Astrocyte of the spinal cord (primary cell): ENCODE results near the gene ICAM5.

Source experiments
- DNase-seq: peaks from one replicate; pipeline ENCODE4 v3.0.0; 2011; ENCODE audit warnings: low read depth, low spot score
- H3K4me3 ChIP-seq: 2 replicates; pipeline ENCODE4 v1.5.1; 2011; ENCODE audit warnings: low read depth, mild to moderate bottlenecking, low read length, moderate library complexity
- in situ Hi-C: cut with HindIII; loops from 2 replicates; pipeline ENCODE4 v1.10.0; 2017; ENCODE audit warnings: low sequenced_read_pairs
- TF ChIP-seq, protein P1 (sequence below): IDR thresholded peaks from 2 replicates; pipeline ENCODE4 v1.5.1; 2012; ENCODE audit warnings: low read depth, mild to moderate bottlenecking, low read length, inconsistent platforms

The ICAM5 gene

DNA sequence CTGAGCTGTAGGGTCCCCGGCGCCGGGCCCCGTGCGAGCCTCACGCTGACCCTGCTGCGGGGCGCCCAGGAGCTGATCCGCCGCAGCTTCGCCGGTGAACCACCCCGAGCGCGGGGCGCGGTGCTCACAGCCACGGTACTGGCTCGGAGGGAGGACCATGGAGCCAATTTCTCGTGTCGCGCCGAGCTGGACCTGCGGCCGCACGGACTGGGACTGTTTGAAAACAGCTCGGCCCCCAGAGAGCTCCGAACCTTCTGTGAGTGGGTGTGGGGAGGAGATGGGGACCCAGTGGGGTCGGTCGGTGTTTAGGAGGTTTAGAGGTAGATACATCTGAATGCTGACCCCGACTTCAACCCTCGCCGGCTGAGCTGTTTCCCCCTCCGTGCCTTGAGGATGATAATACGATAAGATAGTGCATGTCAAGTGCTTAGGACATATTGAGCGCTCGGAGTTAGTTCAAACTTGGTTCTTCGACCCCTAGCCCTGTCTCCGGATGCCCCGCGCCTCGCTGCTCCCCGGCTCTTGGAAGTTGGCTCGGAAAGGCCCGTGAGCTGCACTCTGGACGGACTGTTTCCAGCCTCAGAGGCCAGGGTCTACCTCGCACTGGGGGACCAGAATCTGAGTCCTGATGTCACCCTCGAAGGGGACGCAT, 1.9 kb downstream of the ICAM5 start:
- no peak for DNase-seq
- no peak overlapping the region for H3K4me3 ChIP-seq
- TF ChIP-seq, protein P1, sequence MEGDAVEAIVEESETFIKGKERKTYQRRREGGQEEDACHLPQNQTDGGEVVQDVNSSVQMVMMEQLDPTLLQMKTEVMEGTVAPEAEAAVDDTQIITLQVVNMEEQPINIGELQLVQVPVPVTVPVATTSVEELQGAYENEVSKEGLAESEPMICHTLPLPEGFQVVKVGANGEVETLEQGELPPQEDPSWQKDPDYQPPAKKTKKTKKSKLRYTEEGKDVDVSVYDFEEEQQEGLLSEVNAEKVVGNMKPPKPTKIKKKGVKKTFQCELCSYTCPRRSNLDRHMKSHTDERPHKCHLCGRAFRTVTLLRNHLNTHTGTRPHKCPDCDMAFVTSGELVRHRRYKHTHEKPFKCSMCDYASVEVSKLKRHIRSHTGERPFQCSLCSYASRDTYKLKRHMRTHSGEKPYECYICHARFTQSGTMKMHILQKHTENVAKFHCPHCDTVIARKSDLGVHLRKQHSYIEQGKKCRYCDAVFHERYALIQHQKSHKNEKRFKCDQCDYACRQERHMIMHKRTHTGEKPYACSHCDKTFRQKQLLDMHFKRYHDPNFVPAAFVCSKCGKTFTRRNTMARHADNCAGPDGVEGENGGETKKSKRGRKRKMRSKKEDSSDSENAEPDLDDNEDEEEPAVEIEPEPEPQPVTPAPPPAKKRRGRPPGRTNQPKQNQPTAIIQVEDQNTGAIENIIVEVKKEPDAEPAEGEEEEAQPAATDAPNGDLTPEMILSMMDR: no peak
- in situ Hi-C loops: no loop called here

DNA sequence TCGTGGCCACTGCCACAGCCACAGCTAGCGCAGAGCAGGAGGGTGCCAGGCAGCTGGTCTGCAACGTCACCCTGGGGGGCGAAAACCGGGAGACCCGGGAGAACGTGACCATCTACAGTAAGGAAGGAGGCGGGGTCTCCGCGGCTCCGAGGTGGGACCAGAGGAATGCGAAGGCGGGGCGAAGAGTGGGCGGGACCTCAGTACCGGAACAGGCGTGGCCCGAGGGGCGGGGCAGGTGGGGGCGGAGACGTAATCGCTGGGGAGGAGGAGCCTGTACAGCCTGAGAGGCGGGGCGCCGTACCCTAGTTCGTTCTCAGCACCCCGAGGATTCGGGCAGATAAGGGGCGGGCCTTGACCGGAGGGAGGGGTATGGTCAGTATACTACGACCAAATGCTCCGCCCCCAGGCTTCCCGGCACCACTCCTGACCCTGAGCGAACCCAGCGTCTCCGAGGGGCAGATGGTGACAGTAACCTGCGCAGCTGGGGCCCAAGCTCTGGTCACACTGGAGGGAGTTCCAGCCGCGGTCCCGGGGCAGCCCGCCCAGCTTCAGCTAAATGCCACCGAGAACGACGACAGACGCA, 2.5 kb downstream of the ICAM5 start:
- DNase-seq: peak; percentile 24
- TF ChIP-seq, protein P1: no peak
- no peak overlapping the region for H3K4me3 ChIP-seq
- in situ Hi-C loops: no loop called here

DNA sequence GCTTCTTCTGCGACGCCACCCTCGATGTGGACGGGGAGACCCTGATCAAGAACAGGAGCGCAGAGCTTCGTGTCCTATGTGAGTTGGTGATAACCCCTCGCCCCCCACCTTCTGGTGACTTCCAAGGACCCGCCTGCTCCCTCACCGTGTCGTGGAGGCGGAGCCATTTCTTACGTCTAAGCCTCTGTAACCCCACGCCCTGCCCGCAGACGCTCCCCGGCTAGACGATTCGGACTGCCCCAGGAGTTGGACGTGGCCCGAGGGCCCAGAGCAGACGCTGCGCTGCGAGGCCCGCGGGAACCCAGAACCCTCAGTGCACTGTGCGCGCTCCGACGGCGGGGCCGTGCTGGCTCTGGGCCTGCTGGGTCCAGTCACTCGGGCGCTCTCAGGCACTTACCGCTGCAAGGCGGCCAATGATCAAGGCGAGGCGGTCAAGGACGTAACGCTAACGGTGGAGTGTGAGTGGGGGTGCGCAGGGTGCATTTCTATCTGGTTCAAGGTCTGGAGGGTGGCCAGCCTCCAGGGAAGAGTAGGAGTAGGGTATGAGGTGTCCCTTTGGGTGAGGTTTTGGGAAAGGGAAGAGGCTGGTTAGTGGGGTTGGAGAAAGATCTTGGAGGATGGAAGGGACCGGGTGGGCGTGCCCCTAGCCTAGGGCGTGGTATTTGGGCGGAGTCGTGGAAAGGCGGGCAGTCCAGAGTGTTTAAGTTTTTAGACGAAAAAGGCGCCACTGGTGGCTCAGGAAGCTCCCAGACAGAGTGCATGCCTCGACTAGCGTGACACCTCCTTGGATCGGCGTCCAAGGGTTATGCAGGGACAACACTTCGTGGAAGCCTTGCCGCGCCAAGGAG, 3.3 kb downstream of the ICAM5 start:
- no peak for DNase-seq
- in situ Hi-C loops: no loop called here
- TF ChIP-seq, protein P1: no peak
- no peak overlapping the region for H3K4me3 ChIP-seq

DNA sequence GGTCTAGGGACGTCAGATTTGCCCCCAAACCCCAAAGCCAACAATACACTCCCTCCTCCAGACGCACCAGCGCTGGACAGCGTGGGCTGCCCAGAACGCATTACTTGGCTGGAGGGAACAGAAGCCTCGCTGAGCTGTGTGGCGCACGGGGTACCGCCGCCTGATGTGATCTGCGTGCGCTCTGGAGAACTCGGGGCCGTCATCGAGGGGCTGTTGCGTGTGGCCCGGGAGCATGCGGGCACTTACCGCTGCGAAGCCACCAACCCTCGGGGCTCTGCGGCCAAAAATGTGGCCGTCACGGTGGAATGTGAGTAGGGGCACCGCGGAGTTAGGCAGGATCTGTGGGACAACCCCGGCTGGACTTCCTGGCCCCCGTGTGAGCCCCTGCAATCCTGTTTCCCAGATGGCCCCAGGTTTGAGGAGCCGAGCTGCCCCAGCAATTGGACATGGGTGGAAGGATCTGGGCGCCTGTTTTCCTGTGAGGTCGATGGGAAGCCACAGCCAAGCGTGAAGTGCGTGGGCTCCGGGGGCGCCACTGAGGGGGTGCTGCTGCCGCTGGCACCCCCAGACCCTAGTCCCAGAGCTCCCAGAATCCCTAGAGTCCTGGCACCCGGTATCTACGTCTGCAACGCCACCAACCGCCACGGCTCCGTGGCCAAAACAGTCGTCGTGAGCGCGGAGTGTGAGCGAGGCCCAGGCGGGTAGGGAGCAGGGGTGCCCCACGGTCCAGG, 4.0 kb downstream of the ICAM5 start:
- DNase-seq: no peak
- TF ChIP-seq, protein P1: no peak
- no peak overlapping the region for H3K4me3 ChIP-seq
- in situ Hi-C loops: no loop called here

DNA sequence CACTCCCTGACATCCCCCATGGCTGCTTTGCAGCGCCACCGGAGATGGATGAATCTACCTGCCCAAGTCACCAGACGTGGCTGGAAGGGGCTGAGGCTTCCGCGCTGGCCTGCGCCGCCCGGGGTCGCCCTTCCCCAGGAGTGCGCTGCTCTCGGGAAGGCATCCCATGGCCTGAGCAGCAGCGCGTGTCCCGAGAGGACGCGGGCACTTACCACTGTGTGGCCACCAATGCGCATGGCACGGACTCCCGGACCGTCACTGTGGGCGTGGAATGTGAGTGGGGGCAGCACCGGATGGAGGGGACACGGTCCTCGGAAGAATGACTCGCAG, 4.6 kb downstream of the ICAM5 start:
- no peak overlapping the region for H3K4me3 ChIP-seq
- in situ Hi-C loops: no loop called here
- TF ChIP-seq, protein P1: peak; percentile 10
- no peak for DNase-seq

DNA sequence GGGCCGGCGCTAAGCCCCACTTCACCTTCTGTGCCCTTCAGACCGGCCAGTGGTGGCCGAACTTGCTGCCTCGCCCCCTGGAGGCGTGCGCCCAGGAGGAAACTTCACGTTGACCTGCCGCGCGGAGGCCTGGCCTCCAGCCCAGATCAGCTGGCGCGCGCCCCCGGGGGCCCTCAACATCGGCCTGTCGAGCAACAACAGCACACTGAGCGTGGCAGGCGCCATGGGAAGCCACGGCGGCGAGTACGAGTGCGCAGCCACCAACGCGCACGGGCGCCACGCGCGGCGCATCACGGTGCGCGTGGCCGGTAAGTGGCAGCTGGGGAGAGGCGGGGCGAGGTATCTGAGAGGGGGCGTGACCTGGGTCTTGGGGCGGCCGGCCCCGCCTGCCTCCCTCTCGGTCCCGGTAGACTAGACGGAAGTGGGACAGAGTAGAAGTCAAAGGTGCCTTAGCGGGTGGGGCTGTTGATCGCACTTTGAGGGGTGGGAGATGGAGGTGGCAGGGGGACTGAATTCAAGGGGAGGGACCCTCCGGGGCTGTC, 5.6 kb downstream of the ICAM5 start:
- TF ChIP-seq, protein P1: peak; percentile 7
- no peak overlapping the region for H3K4me3 ChIP-seq
- DNase-seq: no peak
- in situ Hi-C loops: no loop called here
